ENCODE results near the gene PGM1.

- TF ChIP-seq SMC3 (IDR thresholded peaks at IDR 0.05; ENCODE audit: low read length) (peak; percentile 51; the same call in 1 of the 2 replicates), FOXK1 (CRISPR knock-in tag; IDR thresholded peaks at IDR 0.05; ENCODE audit: borderline replicate concordance, low read depth) (no peak)
Measured at GRCh38 chr1:63557365-63557987, 35.7 kb upstream of the PGM1 start.

All from HepG2 (cell line).